Erythroblast (primary cell): ENCODE measurements around the gene CXCL14.

ENCODE experiments used
- DNase-seq, 2 experiments: peaks; one replicate each; lab custom pipeline; 2025; lab: John Stamatoyannopoulos, UW
- GATA1 ChIP-seq: IDR thresholded peaks from 2 replicates; pipeline ENCODE4 v1.6.1; 2011; ENCODE audit warnings: low read depth, mild to moderate bottlenecking, control low read depth, low read length, moderate library complexity
- POLR2A ChIP-seq: IDR thresholded peaks from 2 replicates; pipeline ENCODE4 v1.6.1; 2011; ENCODE audit warnings: mild to moderate bottlenecking, low read length

CXCL14 gene

GRCh38 chr5:135565725-135566421 lies 12.9 kb downstream of the CXCL14 start:
- DNase-seq: peak; percentile 74 to 85
- TF ChIP-seq POLR2A: no peak
- TF ChIP-seq GATA1: no peak

- TF ChIP-seq POLR2A (no peak), GATA1 (no peak)
- no peak for DNase-seq
Observed at GRCh38 chr5:135565266-135565665, 13.5 kb downstream of the CXCL14 start.

- TF ChIP-seq GATA1: no peak
- no peak for TF ChIP-seq POLR2A
Observed at GRCh38 chr5:135564331-135564730, 14.5 kb downstream of the CXCL14 start.

GRCh38 chr5:135561266-135561665 lies 17.5 kb downstream of the CXCL14 start:
- TF ChIP-seq GATA1 (no peak), POLR2A (no peak)
- DNase-seq: no peak

More at GRCh38 chr5:135564331-135564730, 14.5 kb downstream of the CXCL14 start:
- no peak for DNase-seq

- TF ChIP-seq GATA1: no peak
- TF ChIP-seq POLR2A: no peak
Observed at GRCh38 chr5:135560858-135561257, 17.9 kb downstream of the CXCL14 start.

GRCh38 chr5:135559354-135559753 lies 19.4 kb downstream of the CXCL14 start:
- TF ChIP-seq POLR2A (no peak), GATA1 (no peak)
- DNase-seq: peak; percentile 28 to 29

More at GRCh38 chr5:135560858-135561257, 17.9 kb downstream of the CXCL14 start:
- DNase-seq: peak; percentile 64 to 76

- DNase-seq: no peak
- TF ChIP-seq POLR2A (no peak), GATA1 (no peak)
Observed at GRCh38 chr5:135557076-135557838, 21.5 kb downstream of the CXCL14 start.

GRCh38 chr5:135556620-135557019 lies 22.2 kb downstream of the CXCL14 start:
- DNase-seq: no peak

GRCh38 chr5:135555530-135555929 lies 23.3 kb downstream of the CXCL14 start:
- TF ChIP-seq GATA1 (no peak), POLR2A (no peak)
- DNase-seq: no peak

More at GRCh38 chr5:135556620-135557019, 22.2 kb downstream of the CXCL14 start:
- no peak for TF ChIP-seq POLR2A
- TF ChIP-seq GATA1: no peak

- TF ChIP-seq POLR2A (no peak), GATA1 (no peak)
- no peak for DNase-seq
Observed at GRCh38 chr5:135553688-135554462, 24.9 kb downstream of the CXCL14 start.

- peak; percentile 78 to 86 for DNase-seq
- TF ChIP-seq GATA1: no peak
- TF ChIP-seq POLR2A: no peak
Observed at GRCh38 chr5:135551593-135552447, 27.0 kb downstream of the CXCL14 start.

GRCh38 chr5:135549413-135549812 lies 29.4 kb downstream of the CXCL14 start:
- DNase-seq: no peak
- TF ChIP-seq GATA1: no peak
- no peak for TF ChIP-seq POLR2A
